HCT116 (cell line): Measurements from ENCODE around the gene CDC14A.

Experiments
- CTCF ChIP-seq, 3 experiments: fragments of 200-600 bp in 1 of 3; sonication (generic) in 1 of 3; IDR thresholded peaks in 2 of 3; conservative IDR thresholded peaks in 1 of 3; 2 replicates each; pipeline ENCODE4 v1.5.1; 2012 to 2017; ENCODE audit warnings: low read depth in 2 of 3, low read length in 2 of 3, antibody characterized with exemption in 1 of 3, borderline replicate concordance in 1 of 3, control low read depth in 1 of 3, mild to moderate bottlenecking in 1 of 3, mixed read lengths in 1 of 3, mixed run types in 1 of 3, moderate library complexity in 1 of 3; ENCODE audit not compliant: insufficient read depth in 1 of 3
- EZH2phosphoT487 ChIP-seq: fragments of 200-600 bp; IDR thresholded peaks from 2 replicates; pipeline ENCODE4 v1.6.1; 2018; ENCODE audit warnings: antibody characterized with exemption, borderline replicate concordance
- POLR2A ChIP-seq: IDR thresholded peaks from 2 replicates; pipeline ENCODE4 v1.7.0; 2011; ENCODE audit warnings: borderline replicate concordance; ENCODE audit not compliant: insufficient read depth, insufficient read length; ENCODE audit errors: extremely low read depth
- POLR2AphosphoS5 ChIP-seq: IDR thresholded peaks from 2 replicates; pipeline ENCODE4 v1.6.1; 2011; ENCODE audit warnings: mild to moderate bottlenecking, low read depth, low read length, moderate library complexity
- RAD21 ChIP-seq: IDR thresholded peaks from 2 replicates; pipeline ENCODE4 v1.6.1; 2012; ENCODE audit warnings: low read depth, mild to moderate bottlenecking

- no peak for TF ChIP-seq POLR2A
- TF ChIP-seq CTCF (IDR thresholded peaks at IDR 0.05 in 2 of 3, conservative IDR thresholded peaks at IDR 0.05 in 1 of 3; ENCODE audit: borderline replicate concordance in 1 of 3, insufficient read depth in 1 of 3, low read depth in 2 of 3, low read length in 2 of 3), result no peak
- TF ChIP-seq RAD21, result no peak
- no peak for TF ChIP-seq POLR2AphosphoS5
- no peak for TF ChIP-seq EZH2phosphoT487
Measured at GRCh38 chr1:100306735-100307313, 45.5 kb upstream of the CDC14A start.
